HG02852 (cell line): ENCODE results near the gene SLMAP.

ENCODE experiments used
- ATAC-seq: cut with Tn5 transposase; IDR thresholded peaks from one replicate; pipeline ENCODE4 v1.9.1; 2021; ENCODE audit warnings: mild to moderate bottlenecking, moderate library complexity; ENCODE audit not compliant: unreplicated experiment

Gene SLMAP

DNA sequence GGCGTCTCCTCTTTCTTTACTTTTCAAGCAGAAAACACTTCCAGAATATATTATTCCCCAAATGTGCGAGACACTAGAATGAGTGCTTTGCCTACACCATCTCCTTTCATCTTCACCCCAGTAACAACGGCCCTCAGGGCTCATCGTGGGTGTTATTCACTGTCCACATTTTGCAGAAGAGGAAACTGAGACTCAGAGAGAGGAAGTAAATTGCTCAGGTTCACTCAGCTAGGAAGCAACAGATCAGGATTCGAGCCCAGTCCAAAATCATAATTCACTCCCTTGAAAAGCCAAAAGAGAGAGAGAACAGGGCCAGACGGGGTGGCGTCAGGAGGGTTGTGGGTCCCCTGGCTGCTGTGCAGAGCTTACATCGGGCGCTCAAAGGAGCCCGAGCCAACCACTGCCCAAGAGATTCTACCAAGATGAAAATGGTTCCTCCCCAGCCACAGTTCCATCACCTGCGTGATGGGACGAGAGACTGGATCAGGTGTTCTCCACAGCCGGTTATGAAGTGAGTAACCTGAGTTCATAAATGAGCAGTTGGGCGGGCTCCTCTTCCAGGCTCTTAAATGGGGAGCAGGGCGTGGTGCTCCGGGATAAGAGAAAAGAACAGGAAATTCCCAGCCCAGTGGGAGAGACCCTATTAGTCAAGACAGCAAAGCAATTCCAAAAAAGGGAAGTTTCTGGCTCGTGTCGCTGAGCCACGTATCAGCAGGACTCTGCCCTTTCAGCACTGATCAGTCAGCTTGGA, 203.5 kb downstream of the SLMAP start:
- ATAC-seq, result no peak

DNA sequence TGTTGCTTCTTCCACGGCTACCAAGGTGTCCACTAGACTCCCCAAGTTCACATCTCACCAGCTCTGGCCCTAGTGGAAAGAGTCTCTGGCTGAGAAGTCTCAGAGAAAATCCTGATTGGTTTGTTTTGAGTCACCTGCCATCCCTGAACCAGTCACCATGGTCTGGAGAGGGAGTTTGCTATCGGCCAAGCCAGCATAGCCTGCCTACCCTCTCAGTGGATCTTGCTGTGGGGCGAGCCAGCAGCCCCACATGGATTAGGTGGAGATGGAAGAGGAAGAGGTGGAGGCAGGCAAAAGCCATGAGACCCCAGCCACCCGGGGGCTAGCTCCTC, 204.0 kb downstream of the SLMAP start:
- no peak for ATAC-seq

DNA sequence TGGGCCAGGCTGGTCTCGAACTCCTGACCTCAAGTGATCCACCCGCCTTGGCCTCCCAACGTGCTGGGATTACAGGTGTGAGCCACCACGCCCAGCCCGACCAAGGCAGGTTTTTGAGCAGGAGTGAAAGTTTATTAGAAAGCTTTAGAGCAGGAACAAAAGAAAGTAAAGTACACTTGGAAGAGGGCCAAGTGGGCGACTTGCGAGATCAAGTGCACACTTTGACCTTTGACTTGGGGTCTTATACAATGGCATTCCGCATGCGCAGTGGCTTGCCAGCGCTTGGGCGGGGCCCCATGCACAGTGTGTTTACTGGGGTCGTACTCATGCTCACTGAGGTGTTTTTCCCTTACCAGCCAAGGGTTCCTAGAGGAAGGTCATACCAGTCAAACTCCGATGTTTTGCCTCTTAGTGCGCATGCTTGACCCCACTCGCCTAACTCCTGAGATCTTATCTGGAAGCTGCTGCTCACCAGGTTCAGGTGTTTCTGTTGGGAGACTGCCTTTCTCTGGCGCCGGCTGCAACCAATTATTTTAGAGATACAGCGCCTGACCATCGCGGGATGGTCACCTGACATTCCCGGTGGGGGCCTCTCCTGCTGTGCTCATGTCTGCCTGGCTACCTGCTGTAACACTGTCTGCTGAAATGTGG, 205.2 kb downstream of the SLMAP start:
- ATAC-seq, result no peak

DNA sequence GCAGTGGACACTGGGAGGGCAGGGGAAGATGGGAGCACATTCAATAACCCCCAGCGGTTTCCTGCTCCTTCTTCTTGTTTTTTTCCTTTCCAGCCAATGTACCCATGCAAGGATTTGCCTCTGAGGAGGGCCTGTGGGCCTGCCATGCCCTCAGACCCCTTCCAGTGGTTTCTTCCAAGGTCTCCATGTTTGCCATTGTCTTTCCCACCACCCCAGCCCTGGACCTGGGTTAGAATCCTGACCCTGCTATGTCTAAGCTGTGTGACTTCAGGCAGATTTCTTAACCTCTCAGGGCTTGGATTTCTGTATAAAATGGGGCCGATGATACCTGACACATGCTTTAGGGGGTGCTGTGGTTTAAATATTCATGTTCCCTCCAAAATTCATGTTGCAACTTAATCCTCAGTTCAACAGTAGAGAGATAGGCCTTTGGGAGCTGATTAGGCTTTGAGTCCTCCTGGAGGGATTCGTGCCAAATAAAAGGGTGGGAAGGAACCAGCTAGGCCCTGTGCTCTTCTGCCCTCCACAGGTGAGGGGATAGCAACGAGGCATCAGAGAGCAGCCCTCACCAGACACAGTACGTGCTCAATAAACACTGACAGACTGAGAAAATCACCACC, 205.8 kb downstream of the SLMAP start:
- ATAC-seq, result no peak

DNA sequence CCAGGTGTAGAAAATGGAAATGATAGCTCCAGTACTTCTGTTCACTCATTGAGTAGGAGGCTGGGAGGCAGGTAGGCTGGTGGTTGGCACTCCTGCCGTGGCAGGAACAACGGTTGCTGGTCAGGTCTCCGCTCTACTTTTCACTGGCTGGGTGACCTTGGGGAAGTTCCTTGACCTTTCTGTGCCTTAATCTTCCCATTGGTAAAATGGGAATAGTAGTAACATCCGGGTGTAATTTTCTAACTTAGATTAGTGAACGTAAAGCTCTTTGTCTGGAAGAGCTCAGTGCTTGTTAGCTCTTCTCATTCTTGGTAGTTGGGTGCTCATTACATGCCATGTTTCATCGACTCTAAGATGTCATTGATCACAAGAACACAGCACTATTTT, 206.3 kb downstream of the SLMAP start:
- no peak for ATAC-seq

DNA sequence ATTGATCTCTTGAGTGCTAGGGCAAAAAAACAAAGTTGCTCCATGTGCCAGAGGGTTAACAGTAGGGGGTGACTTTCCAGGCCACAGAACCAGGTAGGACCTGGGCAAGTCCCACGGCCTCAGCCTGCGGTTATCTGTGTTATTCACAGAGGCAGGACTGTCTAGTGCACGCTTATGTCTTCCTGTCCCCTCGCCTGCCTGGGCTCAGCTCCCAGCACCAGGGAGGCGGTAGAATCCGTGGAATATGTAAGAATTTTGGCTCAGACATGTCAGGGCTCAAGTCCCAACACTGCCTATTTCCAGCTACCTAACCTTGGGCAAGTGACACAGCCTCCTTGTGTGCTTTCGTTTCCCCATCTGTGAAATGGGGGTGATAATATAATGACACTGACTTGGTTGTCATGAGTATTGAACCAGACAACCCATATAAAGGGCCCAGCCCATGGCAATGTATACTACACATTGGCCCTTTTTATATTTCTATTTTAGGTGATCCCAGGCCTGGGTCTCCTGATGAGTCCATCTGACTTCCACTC, 207.8 kb downstream of the SLMAP start:
- ATAC-seq, result no peak

DNA sequence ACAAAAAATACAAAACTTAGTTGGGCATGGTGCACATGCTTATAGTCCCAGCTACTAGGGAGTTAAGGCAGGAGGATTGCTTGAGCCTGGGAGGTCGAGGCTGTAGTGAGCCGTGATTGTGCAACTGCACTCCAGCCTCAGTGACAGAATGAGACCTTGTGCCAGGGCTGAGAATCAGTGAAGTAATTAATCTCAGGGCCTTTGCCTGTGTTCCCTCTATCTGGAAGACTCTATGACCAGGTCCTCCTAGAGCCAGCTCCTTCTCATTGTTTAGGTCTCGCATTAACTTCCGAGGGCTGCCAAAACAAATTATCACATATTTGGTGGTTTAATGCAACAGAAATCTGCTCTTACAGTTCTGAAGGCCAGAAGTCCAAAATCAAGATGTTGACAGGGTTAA, 210.7 kb downstream of the SLMAP start:
- ATAC-seq, result no peak

DNA sequence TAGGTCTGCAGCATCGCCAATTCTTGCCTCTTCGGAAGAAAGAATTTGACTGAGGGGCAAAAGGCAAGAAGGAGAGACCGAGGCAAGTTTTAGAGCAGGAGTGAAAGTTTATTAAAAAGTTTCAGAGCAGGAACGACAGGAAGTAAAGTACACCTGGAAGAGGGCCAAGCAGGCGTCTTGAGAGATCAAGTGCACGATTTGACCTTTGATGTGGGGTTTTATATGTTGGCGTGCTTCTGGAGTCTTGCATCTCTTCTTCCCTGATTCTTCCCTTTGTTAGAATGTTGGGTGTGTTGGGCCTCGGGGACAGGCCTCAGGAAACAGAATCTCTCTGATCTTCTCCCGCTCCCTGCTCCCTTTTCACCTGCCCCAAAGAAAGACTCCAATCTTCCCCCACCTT, 211.5 kb downstream of the SLMAP start:
- no peak for ATAC-seq

DNA sequence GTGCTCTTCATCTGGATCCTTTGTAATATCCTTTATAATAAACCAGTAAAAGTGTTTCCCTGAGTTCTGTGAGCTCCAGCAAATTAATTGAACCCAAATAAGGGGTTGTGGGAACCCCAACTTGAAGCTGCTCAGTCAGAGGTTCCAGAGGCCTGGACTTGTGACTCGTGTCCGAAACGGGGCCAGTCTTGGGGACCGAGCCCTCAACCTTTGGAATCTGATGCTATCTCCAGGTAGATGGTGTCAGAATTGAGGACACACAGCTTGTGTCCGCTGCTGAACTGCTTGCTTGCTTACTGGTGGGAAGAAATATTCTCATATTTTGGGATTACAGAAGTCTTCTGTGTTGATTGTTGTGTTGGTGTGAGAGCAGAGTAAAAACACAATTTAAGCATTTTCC, 212.4 kb downstream of the SLMAP start:
- ATAC-seq, result no peak

DNA sequence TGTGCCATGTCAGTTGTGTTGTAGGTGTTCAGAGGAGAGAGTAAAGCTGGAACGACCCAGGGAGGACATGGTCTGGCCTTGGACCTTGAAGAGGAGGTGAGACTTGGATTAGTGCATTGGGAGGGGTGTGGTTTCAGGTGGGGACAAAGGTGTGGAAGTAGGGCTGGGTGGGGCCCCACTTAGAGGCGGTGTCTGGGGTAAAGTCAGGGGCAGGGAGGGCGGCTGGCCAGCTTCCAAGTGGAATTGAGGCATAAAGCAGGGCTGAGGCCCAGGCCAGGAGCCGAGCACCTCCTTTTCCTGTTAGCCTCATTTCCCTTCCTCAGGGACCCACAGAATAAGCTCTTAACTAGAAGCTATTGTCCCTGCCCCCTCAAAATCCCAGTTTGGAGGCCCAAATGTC, 215.9 kb downstream of the SLMAP start:
- ATAC-seq, result no peak

DNA sequence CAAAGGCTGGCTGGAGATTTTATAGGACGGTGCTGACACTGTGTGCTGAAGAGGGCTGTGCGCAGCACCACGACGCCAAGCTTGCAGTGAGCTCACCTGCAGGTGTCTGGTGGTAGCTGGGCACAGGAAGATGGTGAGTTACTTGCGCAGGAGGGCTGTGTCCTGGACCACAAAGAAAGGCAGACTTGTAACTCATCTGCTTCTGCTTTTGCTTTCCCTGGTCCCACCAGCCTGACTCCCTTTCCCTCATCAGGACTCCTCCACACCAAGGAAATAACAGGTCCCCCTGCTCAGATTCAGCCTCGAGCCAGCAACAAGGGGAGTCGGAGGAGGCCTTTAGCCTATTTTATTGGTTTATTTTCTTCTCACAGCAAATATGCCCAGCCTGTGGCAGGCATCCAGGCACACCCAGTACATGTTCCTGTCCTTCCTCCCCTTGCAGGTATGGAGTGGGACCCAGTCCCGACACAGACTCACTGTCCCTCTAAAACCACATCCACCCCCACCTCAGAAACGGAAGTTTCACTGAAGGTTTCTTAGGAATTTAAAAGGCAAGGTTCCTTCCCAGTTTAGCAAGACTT, 216.5 kb downstream of the SLMAP start:
- no peak for ATAC-seq

DNA sequence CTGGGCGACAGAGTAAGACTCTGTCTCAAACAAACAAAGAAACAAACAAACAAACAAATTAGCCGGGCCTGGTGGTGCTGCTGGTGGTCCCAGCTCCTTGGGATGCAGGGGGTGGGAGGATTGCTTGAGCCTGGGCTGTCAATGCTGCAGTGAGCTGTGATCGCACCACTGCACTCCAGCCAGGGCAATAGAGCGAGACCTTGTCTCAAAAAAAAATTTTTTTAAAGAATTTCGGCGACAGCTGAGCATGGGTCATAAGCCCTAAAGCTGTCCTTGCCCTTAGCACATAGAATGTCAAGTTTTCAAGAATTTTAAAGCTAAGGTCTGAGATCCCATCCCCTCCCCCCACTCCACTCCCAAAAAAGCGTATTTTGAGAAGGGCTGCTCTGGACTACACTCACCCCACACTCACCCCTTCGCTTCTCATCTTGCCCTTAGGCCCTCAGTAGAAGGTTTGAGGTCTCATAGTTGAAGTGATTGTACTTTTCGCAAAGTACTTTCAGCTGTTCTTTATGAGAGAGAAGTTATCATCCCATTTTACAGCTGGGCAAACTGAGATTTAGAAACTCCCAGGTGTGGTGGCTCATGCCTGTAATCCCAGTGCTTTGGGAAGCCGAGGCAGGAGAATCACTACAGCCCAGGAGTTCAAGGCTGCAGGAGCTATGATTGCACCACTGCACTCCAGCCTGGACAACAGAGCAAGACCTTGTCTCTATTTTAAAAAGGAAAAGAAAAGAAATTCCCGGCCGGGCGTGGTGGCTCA, 217.8 kb downstream of the SLMAP start:
- no peak for ATAC-seq

DNA sequence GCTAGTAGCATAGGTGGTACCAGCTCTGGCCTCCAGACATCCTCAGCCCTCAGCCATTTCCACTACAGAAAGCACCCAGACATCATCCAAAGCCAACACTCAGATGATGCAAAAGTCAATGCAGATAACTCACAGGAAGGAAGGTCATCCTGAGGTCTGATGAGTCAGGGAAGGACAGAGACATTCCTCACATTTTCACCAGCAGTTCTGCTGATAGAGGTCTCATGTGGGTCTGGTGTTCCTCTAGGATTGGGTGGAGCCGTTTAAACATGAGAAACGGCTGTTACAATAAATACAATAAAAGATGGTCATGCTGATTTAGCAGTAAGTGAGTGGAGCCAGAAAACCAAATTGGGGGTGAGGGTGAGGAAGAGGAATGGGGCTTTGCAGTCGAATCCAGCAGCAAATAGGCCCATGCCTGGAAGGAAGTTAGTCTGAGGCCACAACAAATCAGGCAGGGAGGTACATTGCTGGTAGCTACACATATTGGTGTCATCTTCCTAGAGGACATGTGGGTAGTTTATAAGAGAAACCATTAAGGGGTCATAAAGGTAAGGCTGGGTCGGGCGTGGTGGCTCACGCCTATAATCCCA, 218.8 kb downstream of the SLMAP start:
- no peak for ATAC-seq

DNA sequence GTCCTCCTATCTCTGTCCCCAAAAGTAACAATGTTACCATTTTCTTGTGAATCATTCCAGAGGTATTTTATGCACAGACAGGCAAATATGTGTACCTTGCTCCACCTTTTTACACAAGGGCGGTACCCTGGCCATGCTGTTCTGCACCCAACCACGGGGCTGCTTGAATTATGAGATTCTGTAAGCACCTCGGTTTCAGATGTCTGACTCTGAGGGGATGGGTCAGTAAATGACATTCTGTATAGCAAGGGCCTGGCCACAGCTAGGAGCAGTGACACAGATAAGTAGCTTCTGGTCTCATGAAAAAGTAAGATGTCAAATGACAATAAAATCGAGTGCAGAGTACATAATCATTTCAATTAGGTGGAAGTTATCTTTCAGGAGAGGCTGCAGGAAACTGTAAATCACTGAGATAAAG, 221.7 kb downstream of the SLMAP start:
- no peak for ATAC-seq

DNA sequence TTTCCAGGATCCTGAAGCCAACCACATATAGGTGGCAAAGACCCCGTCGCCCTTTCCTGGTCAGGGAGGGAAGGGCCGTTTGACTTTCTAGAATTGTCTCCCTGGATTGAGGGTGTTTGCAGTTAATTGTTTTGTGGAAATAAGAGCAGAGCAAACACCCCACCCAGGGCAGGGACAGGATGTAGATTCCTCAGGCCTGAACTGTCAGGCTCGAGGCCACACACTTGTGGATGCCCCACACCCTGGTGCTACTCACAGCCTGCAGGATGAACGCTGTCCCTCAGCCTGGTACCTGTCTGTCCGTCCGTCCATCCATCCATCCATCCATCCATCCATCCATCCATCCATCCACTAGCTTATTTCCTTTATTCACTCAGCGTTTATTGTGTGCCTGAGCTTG, 222.2 kb downstream of the SLMAP start:
- no peak for ATAC-seq
